MM.1S (cell line): ENCODE data around the gene CHTF8.

Experiments used
- DNase-seq: peaks from one replicate; pipeline ENCODE4 v3.0.0-alpha.2; 2015
- H2AFZ ChIP-seq: fragments of 300-600 bp; sonication (generic); 2 replicates; pipeline ENCODE4 v1.6.0; 2016; ENCODE audit warnings: antibody characterized with exemption, low read length
- H3F3A ChIP-seq: fragments of 300-600 bp; sonication (generic); 2 replicates; pipeline ENCODE4 v1.6.1; 2016; ENCODE audit warnings: mild to moderate bottlenecking, antibody characterized with exemption, low read length, moderate library complexity, mixed read lengths; ENCODE audit not compliant: insufficient read depth
- H3K27ac ChIP-seq: fragments of 300-600 bp; sonication (generic); 2 replicates; pipeline ENCODE4 v1.5.1; 2016; ENCODE audit warnings: mild to moderate bottlenecking, low read length
- H3K27me3 ChIP-seq: fragments of 300-600 bp; sonication (generic); replicated peaks from 2 replicates; pipeline ENCODE4 v1.6.0; 2016; ENCODE audit warnings: low read length; ENCODE audit not compliant: insufficient read depth
- H3K36me3 ChIP-seq: fragments of 300-600 bp; sonication (generic); replicated peaks from 2 replicates; pipeline ENCODE4 v1.6.1; 2016; ENCODE audit warnings: mild to moderate bottlenecking, low read length, mixed read lengths; ENCODE audit not compliant: insufficient read depth
- H3K4me1 ChIP-seq: fragments of 300-600 bp; sonication (generic); 2 replicates; pipeline ENCODE4 v1.6.1; 2016; ENCODE audit warnings: low read length, mixed read lengths
- H3K4me2 ChIP-seq: fragments of 300-600 bp; sonication (generic); 2 replicates; pipeline ENCODE4 v1.6.0; 2016; ENCODE audit warnings: low read depth, low read length
- H3K4me3 ChIP-seq: fragments of 300-600 bp; sonication (generic); 2 replicates; pipeline ENCODE4 v1.5.1; 2016; ENCODE audit warnings: low read length, mixed read lengths
- H3K79me2 ChIP-seq: fragments of 300-600 bp; sonication (generic); 2 replicates; pipeline ENCODE4 v1.6.1; 2016; ENCODE audit warnings: mixed run types, low read length, mixed read lengths
- H3K9ac ChIP-seq: fragments of 300-600 bp; sonication (generic); 2 replicates; pipeline ENCODE4 v1.6.1; 2016; ENCODE audit warnings: low read length, mixed read lengths
- H3K9me2 ChIP-seq: fragments of 300-600 bp; sonication (generic); replicated peaks from 2 replicates; pipeline ENCODE4 v1.6.1; 2016; ENCODE audit warnings: mild to moderate bottlenecking, low read length, mixed read lengths; ENCODE audit not compliant: insufficient read depth
- H3K9me3 ChIP-seq: fragments of 300-600 bp; sonication (generic); replicated peaks from 2 replicates; pipeline ENCODE4 v1.6.1; 2016; ENCODE audit warnings: mild to moderate bottlenecking, low read length, mixed read lengths; ENCODE audit not compliant: insufficient read depth
- H4K20me1 ChIP-seq: fragments of 300-600 bp; sonication (generic); 2 replicates; pipeline ENCODE4 v1.6.1; 2016; ENCODE audit warnings: mild to moderate bottlenecking, low read length, moderate library complexity, mixed read lengths; ENCODE audit not compliant: insufficient read depth
- EZH2 ChIP-seq: fragments of 300-600 bp; sonication (generic); optimal IDR thresholded peaks from 2 replicates; pipeline ENCODE3; 2017; ENCODE audit warnings: low read depth, mild to moderate bottlenecking, antibody characterized with exemption, low read length, mixed read lengths
- EZH2phosphoT487 ChIP-seq: fragments of 300-600 bp; sonication (generic); IDR thresholded peaks from 2 replicates; pipeline ENCODE4 v1.6.1; 2018; ENCODE audit warnings: antibody characterized with exemption, low read length
- TF ChIP-seq, protein P1 (sequence below): fragments of 300-600 bp; sonication (generic); IDR thresholded peaks from 2 replicates; pipeline ENCODE4 v1.5.1; 2016; ENCODE audit warnings: antibody characterized with exemption, low read length, mixed read lengths

The CHTF8 gene

DNA sequence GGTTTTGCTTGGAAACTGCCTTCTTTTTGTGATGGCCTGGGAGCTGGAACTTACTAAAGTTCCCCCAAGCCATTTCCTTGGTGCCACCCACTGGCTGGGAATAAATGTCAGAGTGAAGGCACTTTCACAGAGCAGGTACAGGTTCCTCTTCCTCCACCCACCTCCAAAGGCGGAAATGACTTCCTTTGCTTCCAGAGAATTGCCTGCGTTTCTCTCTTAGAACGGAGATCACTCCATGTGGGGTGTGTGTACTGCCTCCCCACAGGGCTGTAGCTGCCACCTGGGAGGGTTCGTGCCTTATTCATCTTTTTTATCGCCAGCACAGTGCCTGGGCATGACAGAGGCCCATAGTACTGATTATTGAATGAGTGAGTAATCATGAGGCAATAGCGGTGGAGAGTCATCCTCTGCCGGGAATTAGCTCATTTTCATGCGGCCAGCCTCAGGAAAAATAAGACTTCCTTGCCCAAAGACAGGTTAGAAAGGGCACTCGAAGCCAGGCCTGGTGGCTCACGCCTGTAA, 59.1 kb downstream of the CHTF8 start:
- H2AFZ ChIP-seq = no peak overlapping the region
- no peaks in the 10 kb centered on the region for H3K27me3 ChIP-seq
- no peaks in the 10 kb centered on the region for H4K20me1 ChIP-seq
- H3K9me3 ChIP-seq = no peaks in the 10 kb centered on the region
- H3K4me2 ChIP-seq = no peak overlapping the region
- no peaks in the 10 kb centered on the region for H3K9me2 ChIP-seq
- no peak overlapping the region for H3K4me3 ChIP-seq
- H3K9ac ChIP-seq = no peak overlapping the region
- H3K27ac ChIP-seq = no peak overlapping the region
- no peaks in the 10 kb centered on the region for H3F3A ChIP-seq
- H3K79me2 ChIP-seq = no peaks in the 10 kb centered on the region
- no peaks in the 10 kb centered on the region for H3K36me3 ChIP-seq
- H3K4me1 ChIP-seq = no peaks in the 10 kb centered on the region
- TF ChIP-seq, protein P1, sequence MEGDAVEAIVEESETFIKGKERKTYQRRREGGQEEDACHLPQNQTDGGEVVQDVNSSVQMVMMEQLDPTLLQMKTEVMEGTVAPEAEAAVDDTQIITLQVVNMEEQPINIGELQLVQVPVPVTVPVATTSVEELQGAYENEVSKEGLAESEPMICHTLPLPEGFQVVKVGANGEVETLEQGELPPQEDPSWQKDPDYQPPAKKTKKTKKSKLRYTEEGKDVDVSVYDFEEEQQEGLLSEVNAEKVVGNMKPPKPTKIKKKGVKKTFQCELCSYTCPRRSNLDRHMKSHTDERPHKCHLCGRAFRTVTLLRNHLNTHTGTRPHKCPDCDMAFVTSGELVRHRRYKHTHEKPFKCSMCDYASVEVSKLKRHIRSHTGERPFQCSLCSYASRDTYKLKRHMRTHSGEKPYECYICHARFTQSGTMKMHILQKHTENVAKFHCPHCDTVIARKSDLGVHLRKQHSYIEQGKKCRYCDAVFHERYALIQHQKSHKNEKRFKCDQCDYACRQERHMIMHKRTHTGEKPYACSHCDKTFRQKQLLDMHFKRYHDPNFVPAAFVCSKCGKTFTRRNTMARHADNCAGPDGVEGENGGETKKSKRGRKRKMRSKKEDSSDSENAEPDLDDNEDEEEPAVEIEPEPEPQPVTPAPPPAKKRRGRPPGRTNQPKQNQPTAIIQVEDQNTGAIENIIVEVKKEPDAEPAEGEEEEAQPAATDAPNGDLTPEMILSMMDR = no peak
- TF ChIP-seq EZH2 (no peak), EZH2phosphoT487 (no peak)
- no peak for DNase-seq

DNA sequence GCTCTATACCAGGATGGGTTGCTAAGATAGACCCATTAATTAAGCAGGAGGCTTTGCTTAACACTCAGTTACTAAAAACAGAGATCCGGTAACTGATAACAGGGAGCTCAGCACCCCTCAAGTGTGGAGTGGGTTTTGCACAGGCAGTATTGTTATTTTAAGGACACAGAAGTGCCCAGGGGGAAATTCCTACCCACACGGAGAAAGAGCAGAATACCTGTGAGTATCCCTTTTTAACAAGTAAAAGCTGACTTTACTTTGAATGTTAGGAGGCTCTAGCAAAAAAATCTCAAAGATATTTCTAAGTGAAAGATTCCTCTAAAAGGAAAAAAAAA, 59.8 kb downstream of the CHTF8 start:
- no peak overlapping the region for H3K9ac ChIP-seq
- DNase-seq = no peak
- no peaks in the 10 kb centered on the region for H3K36me3 ChIP-seq
- H3F3A ChIP-seq = no peaks in the 10 kb centered on the region
- H3K9me2 ChIP-seq = no peaks in the 10 kb centered on the region
- no peak overlapping the region for H3K27ac ChIP-seq
- TF ChIP-seq EZH2phosphoT487 (no peak), EZH2 (no peak)
- TF ChIP-seq, protein P1 = no peak
- H4K20me1 ChIP-seq = no peaks in the 10 kb centered on the region
- no peak overlapping the region for H2AFZ ChIP-seq
- H3K4me3 ChIP-seq = no peak overlapping the region
- no peaks in the 10 kb centered on the region for H3K79me2 ChIP-seq
- no peaks in the 10 kb centered on the region for H3K27me3 ChIP-seq
- H3K9me3 ChIP-seq = no peaks in the 10 kb centered on the region
- H3K4me1 ChIP-seq = no peaks in the 10 kb centered on the region
- H3K4me2 ChIP-seq = no peak overlapping the region

DNA sequence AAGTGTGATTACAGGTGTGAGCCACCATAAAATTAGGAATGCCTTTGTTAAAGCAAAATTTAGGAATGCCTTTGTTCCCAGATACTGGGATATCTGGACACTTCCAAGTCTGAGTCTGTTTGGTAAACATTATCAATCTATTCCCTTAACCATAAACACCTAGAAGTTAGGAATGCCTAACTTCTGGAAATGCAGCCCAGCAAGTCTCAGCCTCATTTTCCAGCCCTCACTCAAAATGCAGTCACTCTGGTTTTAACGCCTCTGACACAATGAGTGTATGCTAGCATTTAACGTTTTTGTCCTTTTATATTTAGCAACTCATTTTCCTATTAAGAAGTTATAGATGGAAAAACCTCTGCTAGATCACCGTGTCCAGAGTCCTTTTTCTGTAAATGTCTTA, 61.4 kb downstream of the CHTF8 start:
- DNase-seq = no peak
- H3F3A ChIP-seq = no peaks in the 10 kb centered on the region
- H3K9me2 ChIP-seq = no peaks in the 10 kb centered on the region
- H2AFZ ChIP-seq = no peak overlapping the region
- no peak overlapping the region for H3K4me2 ChIP-seq
- TF ChIP-seq EZH2 (no peak), EZH2phosphoT487 (no peak)
- TF ChIP-seq, protein P1 = no peak
- no peaks in the 10 kb centered on the region for H3K79me2 ChIP-seq
- no peak overlapping the region for H3K27ac ChIP-seq
- H3K36me3 ChIP-seq = no peaks in the 10 kb centered on the region
- no peak overlapping the region for H3K4me3 ChIP-seq
- H4K20me1 ChIP-seq = no peaks in the 10 kb centered on the region
- H3K9ac ChIP-seq = no peak overlapping the region
- H3K9me3 ChIP-seq = no peaks in the 10 kb centered on the region
- H3K27me3 ChIP-seq = no peaks in the 10 kb centered on the region
- H3K4me1 ChIP-seq = no peaks in the 10 kb centered on the region
